ENCODE measurements around the gene OGFOD3.

DNA sequence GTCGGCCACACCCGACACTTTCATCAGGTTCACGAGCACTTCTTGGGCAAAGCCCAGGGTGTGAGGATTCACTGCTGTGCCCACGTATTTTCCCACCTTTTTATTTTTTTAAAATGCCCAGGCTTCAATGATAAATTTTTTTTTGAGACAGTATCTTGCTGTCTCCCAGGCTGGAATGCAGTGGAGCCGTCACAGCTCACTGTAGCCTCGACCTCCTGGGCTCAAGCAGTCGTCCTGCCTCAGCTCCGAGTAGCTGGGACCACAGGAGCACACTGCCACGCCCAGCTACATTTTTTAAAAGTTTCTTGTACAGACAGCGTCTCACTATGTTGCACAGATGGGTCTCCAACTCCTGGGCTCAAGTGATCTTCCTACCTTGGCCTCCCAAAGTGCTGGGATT is 29.0 kb downstream of the OGFOD3 start:
- TF ChIP-seq POLR2A (IDR thresholded peaks at IDR 0.05; ENCODE audit: low read length) (no peak), GATA1 (IDR thresholded peaks at IDR 0.05; ENCODE audit: low read depth, low read length) (no peak)
